ENCODE data around the gene KAT6B. TPM values are rescaled to one million over a fixed set of nuclear protein-coding genes. Genes with fewer than 3 reads are reported as not detected.

KAT6B gene
- total RNA-seq, 4 donors from 2014 or later = 34.2 to 84.2 (median 47.3) TPM

DNA sequence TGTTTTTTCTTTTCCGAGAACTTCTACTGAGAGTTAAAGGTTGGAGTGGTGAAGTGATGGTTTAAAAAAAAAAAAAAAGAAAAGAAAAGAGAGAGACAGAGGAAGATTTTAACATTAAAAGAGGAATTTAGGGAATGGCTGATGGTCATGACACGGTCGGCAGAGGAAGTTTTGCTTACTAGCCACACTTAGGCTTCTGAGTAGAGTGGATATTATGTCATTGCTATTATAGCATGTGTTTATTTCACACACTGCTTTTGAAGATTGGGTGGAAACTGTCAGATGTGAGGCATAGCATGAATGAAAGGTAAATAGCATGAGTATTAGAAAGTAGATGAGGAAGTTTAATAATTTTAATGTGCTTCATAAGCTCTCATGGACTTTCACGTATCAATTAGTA is 2.5 kb downstream of the KAT6B start:
- no peak overlapping the region for H3K27ac ChIP-seq
- no peak for DNase-seq (ENCODE audit: low spot score in 2 of 2)
- no peaks in the 10 kb centered on the region for H3K36me3 ChIP-seq
- TF ChIP-seq EP300 (IDR thresholded peaks at IDR 0.05) (no peak), POLR2AphosphoS5 (IDR thresholded peaks at IDR 0.05) (no peak), POLR2A (IDR thresholded peaks at IDR 0.05) (no peak)
- TF ChIP-seq, protein P1, sequence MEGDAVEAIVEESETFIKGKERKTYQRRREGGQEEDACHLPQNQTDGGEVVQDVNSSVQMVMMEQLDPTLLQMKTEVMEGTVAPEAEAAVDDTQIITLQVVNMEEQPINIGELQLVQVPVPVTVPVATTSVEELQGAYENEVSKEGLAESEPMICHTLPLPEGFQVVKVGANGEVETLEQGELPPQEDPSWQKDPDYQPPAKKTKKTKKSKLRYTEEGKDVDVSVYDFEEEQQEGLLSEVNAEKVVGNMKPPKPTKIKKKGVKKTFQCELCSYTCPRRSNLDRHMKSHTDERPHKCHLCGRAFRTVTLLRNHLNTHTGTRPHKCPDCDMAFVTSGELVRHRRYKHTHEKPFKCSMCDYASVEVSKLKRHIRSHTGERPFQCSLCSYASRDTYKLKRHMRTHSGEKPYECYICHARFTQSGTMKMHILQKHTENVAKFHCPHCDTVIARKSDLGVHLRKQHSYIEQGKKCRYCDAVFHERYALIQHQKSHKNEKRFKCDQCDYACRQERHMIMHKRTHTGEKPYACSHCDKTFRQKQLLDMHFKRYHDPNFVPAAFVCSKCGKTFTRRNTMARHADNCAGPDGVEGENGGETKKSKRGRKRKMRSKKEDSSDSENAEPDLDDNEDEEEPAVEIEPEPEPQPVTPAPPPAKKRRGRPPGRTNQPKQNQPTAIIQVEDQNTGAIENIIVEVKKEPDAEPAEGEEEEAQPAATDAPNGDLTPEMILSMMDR (IDR thresholded peaks at IDR 0.05) = no peak
- no peaks in the 10 kb centered on the region for H3K9me3 ChIP-seq
- H3K4me1 ChIP-seq = peaks cover 28% of the 10 kb centered on the region
- H3K4me3 ChIP-seq = no peak overlapping the region
- no peaks in the 10 kb centered on the region for H3K27me3 ChIP-seq
- WGBS = 67% methylated on average over 4 of the region's 4 CpGs

DNA sequence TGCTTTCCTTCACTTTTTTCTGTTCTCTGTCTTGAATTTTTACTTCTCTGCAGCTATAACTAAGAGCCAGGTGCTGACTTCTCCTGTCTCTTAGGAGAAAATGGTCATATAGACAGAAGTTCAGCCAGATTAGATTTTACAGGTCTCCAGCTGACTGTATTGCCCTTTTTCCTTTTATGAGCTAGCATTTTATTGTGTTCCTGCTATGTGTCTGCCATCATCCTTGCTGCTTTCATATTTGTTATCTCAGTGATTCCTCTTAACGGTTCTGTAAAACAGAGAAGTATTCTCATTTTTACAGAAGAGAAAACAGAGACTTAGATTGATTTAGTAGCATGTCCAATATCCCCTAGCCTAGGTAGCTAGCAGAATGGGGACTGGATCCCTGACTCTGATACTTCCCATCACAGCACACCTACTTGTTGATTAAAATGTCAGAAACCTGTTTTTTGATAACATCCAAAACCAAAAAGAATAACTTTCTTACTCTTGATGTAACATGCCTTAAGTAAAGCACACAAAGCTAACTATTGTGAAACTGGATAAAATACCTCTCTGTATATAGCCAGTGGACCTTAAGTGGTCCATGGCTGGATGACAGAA is 5.2 kb downstream of the KAT6B start:
- Histone ChIP-seq H3K27ac (no peak overlapping the region), H3K9me3 (no peaks in the 10 kb centered on the region), H3K36me3 (no peaks in the 10 kb centered on the region), H3K27me3 (no peaks in the 10 kb centered on the region), H3K4me3 (no peak overlapping the region), H3K4me1 (peaks cover 23% of the 10 kb centered on the region)
- WGBS = 55% methylated on average over 1 of the region's 1 CpG
- TF ChIP-seq POLR2AphosphoS5 (IDR thresholded peaks at IDR 0.05) = no peak
- no peak for TF ChIP-seq POLR2A (IDR thresholded peaks at IDR 0.05)
- TF ChIP-seq, protein P1 (IDR thresholded peaks at IDR 0.05) = no peak
- TF ChIP-seq EP300 (IDR thresholded peaks at IDR 0.05) = no peak
- DNase-seq (ENCODE audit: low spot score in 2 of 2) = no peak

DNA sequence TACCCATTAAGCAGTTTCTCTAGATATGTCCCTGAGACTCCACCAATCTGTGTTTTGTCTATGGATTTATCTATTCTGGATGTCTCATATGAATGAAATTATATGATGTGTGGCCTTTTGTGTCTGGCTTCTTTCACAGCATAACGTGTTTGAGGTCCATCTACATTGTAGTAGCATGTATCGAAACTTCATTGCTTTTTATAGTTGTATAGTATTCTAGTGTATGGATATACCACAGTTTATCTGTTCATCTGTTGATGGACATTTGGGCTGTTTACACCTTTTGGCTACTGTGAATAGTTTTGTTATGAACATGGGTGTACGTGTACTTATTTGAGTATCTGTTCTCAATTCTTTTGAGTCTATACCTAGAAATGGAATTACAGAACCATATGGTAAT is 9.6 kb downstream of the KAT6B start:
- H3K4me1 ChIP-seq = peaks cover 20% of the 10 kb centered on the region
- no peaks in the 10 kb centered on the region for H3K9me3 ChIP-seq
- H3K27ac ChIP-seq = no peak overlapping the region
- TF ChIP-seq, protein P1 (IDR thresholded peaks at IDR 0.05) = no peak
- no peak for TF ChIP-seq EP300 (IDR thresholded peaks at IDR 0.05)
- no peak for TF ChIP-seq POLR2AphosphoS5 (IDR thresholded peaks at IDR 0.05)
- TF ChIP-seq POLR2A (IDR thresholded peaks at IDR 0.05) = no peak
- no peaks in the 10 kb centered on the region for H3K27me3 ChIP-seq
- H3K36me3 ChIP-seq = no peaks in the 10 kb centered on the region
- 91% methylated on average over 3 of the region's 3 CpGs for WGBS
- no peak overlapping the region for H3K4me3 ChIP-seq
- DNase-seq (ENCODE audit: low spot score in 2 of 2) = no peak

DNA sequence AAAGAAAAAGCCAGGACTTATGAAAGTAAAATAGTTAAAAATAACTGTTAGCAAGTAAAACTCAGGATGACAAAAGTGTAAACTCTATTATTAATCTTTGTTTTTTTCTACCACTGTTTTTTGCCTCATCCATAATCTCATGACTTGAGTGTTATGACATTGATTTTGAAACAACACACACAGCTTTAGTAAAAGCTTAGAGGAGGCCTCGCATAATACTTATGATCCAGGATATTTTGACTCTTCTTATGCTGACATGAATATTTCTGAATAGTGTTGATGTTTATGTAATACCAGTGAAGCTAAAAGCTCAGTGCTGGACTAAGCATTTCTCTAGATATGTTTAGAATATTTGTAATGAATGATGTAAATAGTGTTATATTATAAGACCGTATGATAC is 10.5 kb downstream of the KAT6B start:
- 70% methylated on average over 2 of the region's 2 CpGs for WGBS
- Histone ChIP-seq H3K27me3 (no peaks in the 10 kb centered on the region), H3K4me1 (peaks cover 27% of the 10 kb centered on the region), H3K27ac (no peak overlapping the region), H3K4me3 (no peak overlapping the region), H3K36me3 (no peaks in the 10 kb centered on the region), H3K9me3 (no peaks in the 10 kb centered on the region)
- DNase-seq (ENCODE audit: low spot score in 2 of 2) = no peak
- TF ChIP-seq, protein P1 (IDR thresholded peaks at IDR 0.05) = no peak
- TF ChIP-seq EP300 (IDR thresholded peaks at IDR 0.05) (no peak), POLR2AphosphoS5 (IDR thresholded peaks at IDR 0.05) (no peak), POLR2A (IDR thresholded peaks at IDR 0.05) (no peak)

DNA sequence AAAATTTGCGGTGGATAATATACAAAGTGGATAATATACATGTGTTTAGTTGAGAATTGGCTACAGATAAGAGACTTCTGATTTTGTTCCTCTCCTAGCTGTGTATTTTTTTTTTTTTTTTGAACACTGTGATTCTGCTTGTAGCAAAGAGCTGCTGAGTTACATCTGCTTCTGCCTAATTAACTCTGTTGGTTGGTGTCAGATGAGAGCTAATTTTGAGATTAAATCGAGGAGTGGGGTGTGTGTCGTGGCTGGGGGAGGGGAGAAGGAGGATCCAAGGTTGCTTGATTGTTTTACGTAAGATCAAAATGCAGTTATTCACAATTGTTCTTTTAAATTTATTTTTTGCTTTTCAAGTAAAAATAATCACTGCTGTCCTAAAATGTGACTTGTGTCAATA is 11.3 kb downstream of the KAT6B start:
- peaks cover under 1% of the 10 kb centered on the region for H3K36me3 ChIP-seq
- WGBS = 60% methylated on average over 4 of the region's 4 CpGs

More for the DNA sequence above, 11.3 kb downstream of the KAT6B start:
- Histone ChIP-seq H3K27ac (no peak overlapping the region), H3K27me3 (no peaks in the 10 kb centered on the region), H3K9me3 (no peaks in the 10 kb centered on the region), H3K4me3 (no peak overlapping the region), H3K4me1 (peaks cover 34% of the 10 kb centered on the region)
- TF ChIP-seq, protein P1 (IDR thresholded peaks at IDR 0.05) = no peak
- TF ChIP-seq POLR2A (IDR thresholded peaks at IDR 0.05) (no peak), POLR2AphosphoS5 (IDR thresholded peaks at IDR 0.05) (no peak), EP300 (IDR thresholded peaks at IDR 0.05) (no peak)
- no peak for DNase-seq (ENCODE audit: low spot score in 2 of 2)
